Measurements from ENCODE around the gene DICER1.

The DICER1 gene

GRCh38 chr14:95123891-95124579, 33.3 kb downstream of the DICER1 start:
- H3K4me1 ChIP-seq (ENCODE audit: control insufficient read depth, insufficient read depth, low read length) = no peaks in the 10 kb centered on the region
- H3K9me3 ChIP-seq (ENCODE audit: control insufficient read depth in 2 of 2, low read length in 2 of 2) = no peaks in the 10 kb centered on the region
- H3K4me3 ChIP-seq (ENCODE audit: low read length in 2 of 2) = no peak overlapping the region
- no peak overlapping the region for H3K9ac ChIP-seq (ENCODE audit: low read length in 2 of 2)
- H3K36me3 ChIP-seq (ENCODE audit: control insufficient read depth in 2 of 2, insufficient read depth in 2 of 2, low read length in 2 of 2) = peaks cover 19 to 21% of the 10 kb centered on the region in 2 donors
- no peak overlapping the region for H3K27ac ChIP-seq (ENCODE audit: low read length)
- no peaks in the 10 kb centered on the region for H3K27me3 ChIP-seq (ENCODE audit: control insufficient read depth in 1 of 2, insufficient read depth in 2 of 2, low read length in 2 of 2)

DNA sequence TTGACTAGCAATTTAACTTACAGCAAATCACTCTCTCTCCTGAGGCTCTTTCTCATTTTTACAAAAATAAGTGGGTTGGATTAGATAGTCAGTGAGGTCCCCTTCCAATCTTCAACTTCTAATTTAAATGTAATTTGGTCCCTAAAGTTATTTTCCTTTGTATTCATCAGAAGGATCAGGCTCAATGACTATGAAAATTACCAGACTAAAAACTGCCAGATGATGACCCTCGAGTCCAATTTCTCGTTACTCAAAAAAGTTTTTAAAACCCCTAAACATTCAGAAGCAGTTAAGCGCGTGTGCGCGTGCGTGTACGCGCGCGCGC, 34.7 kb downstream of the DICER1 start:
- Histone ChIP-seq H3K9ac (ENCODE audit: low read length in 2 of 2) (no peak overlapping the region), H3K4me1 (ENCODE audit: control insufficient read depth, insufficient read depth, low read length) (no peaks in the 10 kb centered on the region), H3K27me3 (ENCODE audit: control insufficient read depth in 1 of 2, insufficient read depth in 2 of 2, low read length in 2 of 2) (no peaks in the 10 kb centered on the region), H3K4me3 (ENCODE audit: low read length in 2 of 2) (no peak overlapping the region), H3K9me3 (ENCODE audit: control insufficient read depth in 2 of 2, low read length in 2 of 2) (no peaks in the 10 kb centered on the region), H3K36me3 (ENCODE audit: control insufficient read depth in 2 of 2, insufficient read depth in 2 of 2, low read length in 2 of 2) (peaks cover 19 to 21% of the 10 kb centered on the region in 2 donors), H3K27ac (ENCODE audit: low read length) (no peak overlapping the region)

GRCh38 chr14:95121911-95122620, 35.3 kb downstream of the DICER1 start:
- H3K27ac ChIP-seq (ENCODE audit: low read length) = no peak overlapping the region
- H3K4me3 ChIP-seq (ENCODE audit: low read length in 2 of 2) = no peak overlapping the region

GRCh38 chr14:95119336-95119735, 38.0 kb downstream of the DICER1 start:
- H3K4me3 ChIP-seq (ENCODE audit: low read length in 2 of 2) = no peak overlapping the region
- peaks cover 28 to 29% of the 10 kb centered on the region in 2 donors for H3K36me3 ChIP-seq (ENCODE audit: control insufficient read depth in 2 of 2, insufficient read depth in 2 of 2, low read length in 2 of 2)
- H3K27ac ChIP-seq (ENCODE audit: low read length) = no peak overlapping the region
- H3K27me3 ChIP-seq (ENCODE audit: control insufficient read depth in 1 of 2, insufficient read depth in 2 of 2, low read length in 2 of 2) = no peaks in the 10 kb centered on the region
- no peaks in the 10 kb centered on the region for H3K9me3 ChIP-seq (ENCODE audit: control insufficient read depth in 2 of 2, low read length in 2 of 2)
- H3K4me1 ChIP-seq (ENCODE audit: control insufficient read depth, insufficient read depth, low read length) = no peaks in the 10 kb centered on the region
- no peak overlapping the region for H3K9ac ChIP-seq (ENCODE audit: low read length in 2 of 2)

More at GRCh38 chr14:95121911-95122620, 35.3 kb downstream of the DICER1 start:
- Histone ChIP-seq H3K9ac (ENCODE audit: low read length in 2 of 2) (no peak overlapping the region), H3K9me3 (ENCODE audit: control insufficient read depth in 2 of 2, low read length in 2 of 2) (no peaks in the 10 kb centered on the region), H3K27me3 (ENCODE audit: control insufficient read depth in 1 of 2, insufficient read depth in 2 of 2, low read length in 2 of 2) (no peaks in the 10 kb centered on the region), H3K36me3 (ENCODE audit: control insufficient read depth in 2 of 2, insufficient read depth in 2 of 2, low read length in 2 of 2) (peaks cover 19 to 21% of the 10 kb centered on the region in 2 donors), H3K4me1 (ENCODE audit: control insufficient read depth, insufficient read depth, low read length) (no peaks in the 10 kb centered on the region)

DNA sequence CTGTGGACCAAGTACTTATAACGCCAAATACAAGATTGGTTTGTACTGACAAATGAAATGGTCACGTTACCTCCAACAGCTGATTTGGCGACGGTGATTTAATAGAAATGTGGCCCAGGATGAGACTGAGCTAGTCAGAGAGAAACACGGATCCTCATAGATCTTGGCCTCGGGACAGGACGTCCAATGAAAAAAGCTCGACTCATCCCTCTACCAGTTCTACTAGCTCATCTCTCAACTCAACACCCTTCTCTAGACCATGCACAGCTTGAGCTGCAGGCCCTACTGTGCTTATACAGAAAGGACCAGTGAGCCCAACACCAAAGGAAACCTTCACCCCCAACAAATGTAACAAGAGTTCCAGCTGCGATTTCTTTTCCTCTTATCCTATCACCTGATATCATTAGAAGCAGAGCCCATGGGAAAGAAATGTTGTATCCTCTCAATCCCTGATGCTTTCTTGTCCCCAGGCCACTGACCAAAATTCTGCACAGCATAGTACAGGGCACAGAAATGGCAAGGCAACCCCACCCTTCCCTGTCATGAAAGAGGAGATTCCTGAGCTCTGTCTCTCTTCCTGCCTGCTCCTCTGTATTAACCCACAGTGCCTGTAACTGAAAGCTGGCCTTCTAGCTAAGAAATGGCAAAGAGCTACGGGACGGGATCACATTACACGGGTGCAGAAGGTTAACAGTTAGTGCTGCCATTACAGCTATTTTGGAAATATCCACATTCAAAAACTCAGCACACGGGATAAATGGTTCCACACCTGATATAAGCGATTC, 39.2 kb downstream of the DICER1 start:
- H3K9ac ChIP-seq (ENCODE audit: low read length in 2 of 2) = no peak overlapping the region
- H3K27me3 ChIP-seq (ENCODE audit: control insufficient read depth in 1 of 2, insufficient read depth in 2 of 2, low read length in 2 of 2) = no peaks in the 10 kb centered on the region
- H3K4me3 ChIP-seq (ENCODE audit: low read length in 2 of 2) = no peak overlapping the region
- H3K27ac ChIP-seq (ENCODE audit: low read length) = no peak overlapping the region
- H3K9me3 ChIP-seq (ENCODE audit: control insufficient read depth in 2 of 2, low read length in 2 of 2) = no peaks in the 10 kb centered on the region
- peaks cover 24% of the 10 kb centered on the region in 2 donors for H3K36me3 ChIP-seq (ENCODE audit: control insufficient read depth in 2 of 2, insufficient read depth in 2 of 2, low read length in 2 of 2)
- no peaks in the 10 kb centered on the region for H3K4me1 ChIP-seq (ENCODE audit: control insufficient read depth, insufficient read depth, low read length)

DNA sequence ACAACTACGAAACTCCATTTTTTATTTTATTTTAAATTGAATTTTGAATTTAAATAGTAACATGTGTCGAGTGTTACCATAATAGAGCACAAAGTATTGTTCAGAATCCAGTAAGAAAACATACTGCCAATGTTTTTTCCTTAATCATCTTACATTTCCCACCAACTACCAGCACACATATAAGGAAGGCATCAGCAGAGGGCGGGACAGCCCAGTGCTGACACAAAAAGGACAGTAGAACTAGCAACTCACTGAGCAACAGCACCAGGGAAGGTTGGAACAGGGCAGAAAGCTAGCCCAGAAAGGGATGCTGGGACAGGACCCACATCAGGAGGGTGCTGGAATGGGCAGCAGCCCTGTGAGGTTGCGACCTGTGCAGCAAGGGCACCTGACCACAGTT, 43.9 kb downstream of the DICER1 start:
- no peak overlapping the region for H3K27ac ChIP-seq (ENCODE audit: low read length)
- no peak overlapping the region for H3K9ac ChIP-seq (ENCODE audit: low read length in 2 of 2)
- no peaks in the 10 kb centered on the region for H3K27me3 ChIP-seq (ENCODE audit: control insufficient read depth in 1 of 2, insufficient read depth in 2 of 2, low read length in 2 of 2)
- peaks cover 33 to 34% of the 10 kb centered on the region in 2 donors for H3K36me3 ChIP-seq (ENCODE audit: control insufficient read depth in 2 of 2, insufficient read depth in 2 of 2, low read length in 2 of 2)
- H3K4me1 ChIP-seq (ENCODE audit: control insufficient read depth, insufficient read depth, low read length) = no peaks in the 10 kb centered on the region
- H3K4me3 ChIP-seq (ENCODE audit: low read length in 2 of 2) = no peak overlapping the region
- H3K9me3 ChIP-seq (ENCODE audit: control insufficient read depth in 2 of 2, low read length in 2 of 2) = no peaks in the 10 kb centered on the region

- Histone ChIP-seq H3K9me3 (ENCODE audit: control insufficient read depth in 2 of 2, low read length in 2 of 2) (no peaks in the 10 kb centered on the region), H3K4me1 (ENCODE audit: control insufficient read depth, insufficient read depth, low read length) (no peaks in the 10 kb centered on the region), H3K9ac (ENCODE audit: low read length in 2 of 2) (no peak overlapping the region), H3K27ac (ENCODE audit: low read length) (no peak overlapping the region), H3K27me3 (ENCODE audit: control insufficient read depth in 1 of 2, insufficient read depth in 2 of 2, low read length in 2 of 2) (no peaks in the 10 kb centered on the region), H3K36me3 (ENCODE audit: control insufficient read depth in 2 of 2, insufficient read depth in 2 of 2, low read length in 2 of 2) (peaks cover 39 to 45% of the 10 kb centered on the region in 2 donors), H3K4me3 (ENCODE audit: low read length in 2 of 2) (no peak overlapping the region)
Observed at GRCh38 chr14:95111507-95112164, 45.7 kb downstream of the DICER1 start.

DNA sequence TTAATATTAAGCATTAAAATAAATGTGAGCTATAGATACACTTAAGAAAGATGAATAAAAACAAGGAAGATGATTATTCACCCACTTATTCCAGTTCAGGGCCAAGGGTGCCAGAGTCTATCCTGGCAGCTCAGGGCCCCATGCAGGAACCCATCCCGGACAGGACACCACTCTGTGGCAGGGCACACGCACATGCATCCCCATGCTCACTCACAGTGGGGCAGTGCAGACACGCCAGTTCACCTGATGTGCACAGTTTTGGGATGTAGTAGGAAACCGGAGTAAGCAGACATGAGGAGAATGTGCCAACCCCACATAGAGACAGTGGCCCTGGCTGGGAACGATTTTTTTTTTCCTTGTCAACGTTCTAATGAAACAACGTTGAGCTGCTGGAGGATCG, 47.2 kb downstream of the DICER1 start:
- Histone ChIP-seq H3K27me3 (ENCODE audit: control insufficient read depth in 1 of 2, insufficient read depth in 2 of 2, low read length in 2 of 2) (no peaks in the 10 kb centered on the region), H3K9me3 (ENCODE audit: control insufficient read depth in 2 of 2, low read length in 2 of 2) (no peaks in the 10 kb centered on the region), H3K4me1 (ENCODE audit: control insufficient read depth, insufficient read depth, low read length) (no peaks in the 10 kb centered on the region), H3K4me3 (ENCODE audit: low read length in 2 of 2) (no peak overlapping the region), H3K27ac (ENCODE audit: low read length) (no peak overlapping the region), H3K9ac (ENCODE audit: low read length in 2 of 2) (no peak overlapping the region), H3K36me3 (ENCODE audit: control insufficient read depth in 2 of 2, insufficient read depth in 2 of 2, low read length in 2 of 2) (peaks cover 32 to 45% of the 10 kb centered on the region in 2 donors)

DNA sequence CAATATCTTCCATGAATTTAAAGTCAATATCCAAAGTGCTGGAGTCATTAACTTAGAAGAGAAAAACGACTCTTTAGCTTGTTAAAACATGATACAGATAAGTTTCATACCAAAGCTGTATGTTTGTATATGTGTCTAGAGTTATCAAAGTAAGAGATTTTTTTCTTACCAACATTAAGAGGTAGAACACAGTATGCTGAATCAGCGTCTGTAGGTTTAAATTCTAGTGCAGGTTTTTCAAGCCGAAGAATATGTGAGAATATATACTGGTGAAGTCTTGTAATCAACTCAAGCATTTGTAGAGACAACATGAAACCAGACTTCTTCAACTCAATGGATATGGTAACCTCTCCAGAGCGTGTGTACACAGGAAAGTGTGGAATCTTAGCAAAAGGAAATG, 49.6 kb downstream of the DICER1 start:
- H3K4me3 ChIP-seq (ENCODE audit: low read length in 2 of 2) = no peak overlapping the region
- no peak overlapping the region for H3K27ac ChIP-seq (ENCODE audit: low read length)
- H3K36me3 ChIP-seq (ENCODE audit: control insufficient read depth in 2 of 2, insufficient read depth in 2 of 2, low read length in 2 of 2) = peaks cover 44 to 49% of the 10 kb centered on the region in 2 donors
- H3K4me1 ChIP-seq (ENCODE audit: control insufficient read depth, insufficient read depth, low read length) = no peaks in the 10 kb centered on the region
- no peaks in the 10 kb centered on the region for H3K27me3 ChIP-seq (ENCODE audit: control insufficient read depth in 1 of 2, insufficient read depth in 2 of 2, low read length in 2 of 2)
- no peak overlapping the region for H3K9ac ChIP-seq (ENCODE audit: low read length in 2 of 2)
- H3K9me3 ChIP-seq (ENCODE audit: control insufficient read depth in 2 of 2, low read length in 2 of 2) = no peaks in the 10 kb centered on the region

- H3K9ac ChIP-seq (ENCODE audit: low read length in 2 of 2) = no peak overlapping the region
- no peak overlapping the region for H3K27ac ChIP-seq (ENCODE audit: low read length)
- no peak overlapping the region for H3K4me3 ChIP-seq (ENCODE audit: low read length in 2 of 2)
- H3K4me1 ChIP-seq (ENCODE audit: control insufficient read depth, insufficient read depth, low read length) = no peaks in the 10 kb centered on the region
- H3K9me3 ChIP-seq (ENCODE audit: control insufficient read depth in 2 of 2, low read length in 2 of 2) = no peaks in the 10 kb centered on the region
- H3K36me3 ChIP-seq (ENCODE audit: control insufficient read depth in 2 of 2, insufficient read depth in 2 of 2, low read length in 2 of 2) = peaks cover 50 to 54% of the 10 kb centered on the region in 2 donors
- no peaks in the 10 kb centered on the region for H3K27me3 ChIP-seq (ENCODE audit: control insufficient read depth in 1 of 2, insufficient read depth in 2 of 2, low read length in 2 of 2)
Observed at GRCh38 chr14:95106971-95107370, 50.4 kb downstream of the DICER1 start.

Measured in stomach smooth muscle (tissue), 2 donors.